T-cell (primary cell): ENCODE measurements around the gene CD4. TPM values are rescaled to one million over a fixed set of nuclear protein-coding genes. Genes with fewer than 3 reads are reported as not detected.
A peak's percentile ranks its signal among the peaks of the same experiment; 100 is the strongest.

ENCODE experiments used
- ATAC-seq, 4 experiments: fragments of 200-7000 bp in 3 of 4; fragments of 150-1000 bp in 1 of 4; cut with Tn5 transposase; replicated peaks in 1 of 4; 1 replicate in 3 of 4; 2 replicates in 1 of 4; pipeline ENCODE4 v1.10.0; 2021; ENCODE audit warnings: moderate library complexity in 3 of 4, mild to moderate bottlenecking in 2 of 4, moderate number of reproducible peaks in 1 of 4
- CTCF ChIA-PET, 2 donors: fragments of 300-600 bp; sonication (Branson Sonifier 250); formaldehyde crosslinking; loops; one replicate each; lab custom pipeline; 2022; ENCODE audit warnings: antibody characterized with exemption in 2 of 2; lab: Charles Lee
- POLR2A ChIA-PET, 2 donors: fragments of 300-600 bp; sonication (Branson Sonifier 250); formaldehyde crosslinking; loops; one replicate each; lab custom pipeline; 2022; ENCODE audit warnings: antibody characterized with exemption in 2 of 2; lab: Charles Lee
- DNase-seq, 35 experiments: peaks; one replicate each; pipeline versions ENCODE4 v3.0.0 to v3.0.0-alpha.2; 2013 to 2023
- H3K27ac ChIP-seq: one replicate; pipeline ENCODE4 v1.5.1; 2013; ENCODE audit warnings: low read length
- H3K27me3 ChIP-seq, 2 experiments: replicated peaks in 1 of 2; 1 replicate in 1 of 2; 2 replicates in 1 of 2; pipeline versions ENCODE4 v1.6.1 to v1.7.0; 2013; ENCODE audit warnings: low read length in 1 of 2, mixed read lengths in 1 of 2; ENCODE audit not compliant: control insufficient read depth in 2 of 2, insufficient read depth in 2 of 2; ENCODE audit errors: extremely low read depth in 1 of 2
- H3K36me3 ChIP-seq, 2 donors: 1 replicate in 1 of 2; 2 replicates in 1 of 2; pipeline versions ENCODE4 v1.6.1 to v1.7.0; 2013; ENCODE audit warnings: low read length in 1 of 2; ENCODE audit not compliant: control insufficient read depth in 2 of 2, insufficient read depth in 1 of 2; ENCODE audit errors: extremely low read depth in 1 of 2
- H3K4me1 ChIP-seq, 2 experiments: 1 replicate in 1 of 2; 2 replicates in 1 of 2; pipeline versions ENCODE4 v1.6.1 to v1.7.0; 2013; ENCODE audit warnings: low read length in 2 of 2, mixed read lengths in 1 of 2; ENCODE audit not compliant: insufficient read depth in 2 of 2, control insufficient read depth in 1 of 2; ENCODE audit errors: extremely low read depth in 1 of 2
- H3K4me3 ChIP-seq, 2 donors: 1 replicate in 1 of 2; 2 replicates in 1 of 2; pipeline versions ENCODE4 v1.5.1 to v1.7.0; 2013; ENCODE audit warnings: mild to moderate bottlenecking in 2 of 2, low read length in 1 of 2, moderate library complexity in 1 of 2; ENCODE audit not compliant: control insufficient read depth in 1 of 2; ENCODE audit errors: extremely low read depth in 1 of 2
- H3K9me3 ChIP-seq: 2 replicates; pipeline ENCODE4 v1.7.0; 2013
- H3K27ac Mint-ChIP-seq, 2 donors: one replicate each; pipeline ENCODE4 v1.8.0; 2020 to 2021; ENCODE audit warnings: mild to moderate bottlenecking in 2 of 2, mixed read lengths in 2 of 2
- H3K27me3 Mint-ChIP-seq, 2 donors: one replicate each; pipeline ENCODE4 v1.8.0; 2021 to 2022; ENCODE audit warnings: mixed read lengths in 2 of 2
- H3K36me3 Mint-ChIP-seq: one replicate; pipeline ENCODE4 v1.8.0; 2021; ENCODE audit warnings: mixed read lengths
- H3K4me1 Mint-ChIP-seq, 3 donors: one replicate each; pipeline ENCODE4 v1.8.0; 2020 to 2022; ENCODE audit warnings: mixed read lengths in 3 of 3, mild to moderate bottlenecking in 1 of 3
- H3K4me3 Mint-ChIP-seq, 3 donors: one replicate each; pipeline ENCODE4 v1.8.0; 2020 to 2022; ENCODE audit warnings: mild to moderate bottlenecking in 3 of 3, mixed read lengths in 3 of 3, moderate library complexity in 3 of 3
- H3K9me3 Mint-ChIP-seq, 3 donors: one replicate each; pipeline ENCODE4 v1.8.0; 2020 to 2022; ENCODE audit warnings: mixed read lengths in 3 of 3
- WGBS: methylation state at CpG from one replicate; pipeline ENCODE4 v1.1.5; 2013; ENCODE audit warnings: missing lambda C conversion rate; ENCODE audit not compliant: insufficient coverage; 5-methylcytosine and 5-hydroxymethylcytosine counted together
- total RNA-seq, 35 experiments: library from RNA in 6 of 35; stranded (reverse) in 6 of 35; fragments of 120-200 nt in 1 of 35; gene quantifications; one replicate each; pipeline versions ENCODE4 v1.2.1 to v1.2.4 and lab custom pipeline; 2013 to 2026

CD4 gene
- total RNA-seq, 5 donors from 2014 or later (not counting 1 experiment from before 2014, with no cell fraction given) = 126 to 205 (median 154) TPM

- no peaks in the 10 kb centered on the region for H3K9me3 Mint-ChIP-seq
- H3K27ac Mint-ChIP-seq = peak overlapping the region; percentile 91 to 92
- WGBS = 47% methylated on average over 3 of the region's 10 CpGs
- POLR2A ChIA-PET = interaction anchor here in 1 of 2 donors (0.6 kb wide), 1 partner anchor 19 kb away, joined by 3 read pairs; no protein-coding TSS in a partner anchor
- Histone ChIP-seq H3K27ac (peak overlapping the region; percentile 24), H3K27me3 (peaks cover 0 to under 1% of the 10 kb centered on the region in 2 experiments), H3K4me3 (peak overlapping the region in 1 of 2 donors; percentile 27), H3K36me3 (no peaks in the 10 kb centered on the region), H3K4me1 (peaks cover 58 to 89% of the 10 kb centered on the region in 2 experiments), H3K9me3 (no peaks in the 10 kb centered on the region)
- ATAC-seq (no peak), DNase-seq (no peak)
- H3K4me1 Mint-ChIP-seq = peaks cover 56 to 74% (median 57%) of the 10 kb centered on the region in 3 donors
- H3K4me3 Mint-ChIP-seq = peak overlapping the region in 1 of 3 donors; percentile 59
- CTCF ChIA-PET = interaction anchor here in 1 of 2 donors (0.6 to 2.7 kb wide), 2 partner anchors 30 to 165 kb away, joined by 4 to 10 read pairs; partner anchors contain the start of gene MLF2
- no peaks in the 10 kb centered on the region for H3K36me3 Mint-ChIP-seq
- H3K27me3 Mint-ChIP-seq = peaks cover 0 to 4% of the 10 kb centered on the region in 2 donors
Observed at GRCh38 chr12:6782850-6783566, 6.3 kb upstream of the CD4 start.

- ChIA-PET POLR2A (interaction anchor here in 1 of 2 donors (0.5 to 0.6 kb wide), 2 partner anchors 18 to 198 kb away, joined by 3 read pairs; no protein-coding TSS in a partner anchor), CTCF (interaction anchor here in 1 of 2 donors (0.6 kb wide), 1 partner anchor 107 kb away, joined by 3 read pairs; no protein-coding TSS in a partner anchor)
- DNase-seq = no peak
- H3K36me3 ChIP-seq = no peaks in the 10 kb centered on the region
- no peak overlapping the region for H3K27ac ChIP-seq
- no peaks in the 10 kb centered on the region for H3K36me3 Mint-ChIP-seq
- no peaks in the 10 kb centered on the region for H3K9me3 Mint-ChIP-seq
- ATAC-seq = no peak
- no peaks in the 10 kb centered on the region for H3K9me3 ChIP-seq
- H3K27ac Mint-ChIP-seq = peak overlapping the region; percentile 82 to 91
- peaks cover 56 to 75% (median 57%) of the 10 kb centered on the region in 3 donors for H3K4me1 Mint-ChIP-seq
- peaks cover 62 to 87% of the 10 kb centered on the region in 2 experiments for H3K4me1 ChIP-seq
- peak overlapping the region in 1 of 3 donors; percentile 59 for H3K4me3 Mint-ChIP-seq
- H3K27me3 Mint-ChIP-seq = no peaks in the 10 kb centered on the region
- 87% methylated on average over 9 of the region's 9 CpGs for WGBS
- H3K27me3 ChIP-seq = no peaks in the 10 kb centered on the region
- H3K4me3 ChIP-seq = no peak overlapping the region
Observed at GRCh38 chr12:6783828-6784227, 5.5 kb upstream of the CD4 start.

- Histone ChIP-seq H3K4me3 (no peak overlapping the region), H3K4me1 (peaks cover 61 to 87% of the 10 kb centered on the region in 2 experiments), H3K36me3 (no peaks in the 10 kb centered on the region), H3K9me3 (no peaks in the 10 kb centered on the region), H3K27me3 (no peaks in the 10 kb centered on the region), H3K27ac (peak overlapping the region; percentile 41)
- H3K4me1 Mint-ChIP-seq = peaks cover 56 to 75% (median 57%) of the 10 kb centered on the region in 3 donors
- H3K4me3 Mint-ChIP-seq = peak overlapping the region in 1 of 3 donors; percentile 59
- no peaks in the 10 kb centered on the region for H3K36me3 Mint-ChIP-seq
- DNase-seq (no peak), ATAC-seq (no peak)
- WGBS = 73% methylated on average over 4 of the region's 5 CpGs
- H3K9me3 Mint-ChIP-seq = no peaks in the 10 kb centered on the region
- H3K27ac Mint-ChIP-seq = peak overlapping the region; percentile 82 to 91
- ChIA-PET CTCF (interaction anchor here in 1 of 2 donors (0.6 kb wide), 1 partner anchor 27 kb away, joined by 3 read pairs; no protein-coding TSS in a partner anchor), POLR2A (interaction anchor here in 1 of 2 donors (0.6 kb wide), 1 partner anchor 58 kb away, joined by 3 read pairs; no protein-coding TSS in a partner anchor)
- H3K27me3 Mint-ChIP-seq = no peaks in the 10 kb centered on the region
Observed at GRCh38 chr12:6784296-6784695, 5.0 kb upstream of the CD4 start.

- Mint-ChIP-seq H3K27me3 (no peaks in the 10 kb centered on the region), H3K27ac (peak overlapping the region; percentile 82 to 91), H3K4me1 (peaks cover 53 to 72% (median 57%) of the 10 kb centered on the region in 3 donors), H3K4me3 (peak overlapping the region in 1 of 3 donors; percentile 27), H3K36me3 (no peaks in the 10 kb centered on the region), H3K9me3 (no peaks in the 10 kb centered on the region)
- ChIA-PET POLR2A (interaction anchor here in 1 of 2 donors (0.6 kb wide), 1 partner anchor 58 kb away, joined by 3 read pairs; no protein-coding TSS in a partner anchor), CTCF (interaction anchor here in 1 of 2 donors (0.6 kb wide), 1 partner anchor 26 kb away, joined by 3 read pairs; no protein-coding TSS in a partner anchor)
- no peak overlapping the region for H3K4me3 ChIP-seq
- ATAC-seq (no peak), DNase-seq (no peak)
- H3K4me1 ChIP-seq = peaks cover 61 to 87% of the 10 kb centered on the region in 2 experiments
- WGBS = 85% methylated on average over 3 of the region's 5 CpGs
- H3K36me3 ChIP-seq = no peaks in the 10 kb centered on the region
- no peaks in the 10 kb centered on the region for H3K9me3 ChIP-seq
- H3K27ac ChIP-seq = peak overlapping the region; percentile 41
- H3K27me3 ChIP-seq = no peaks in the 10 kb centered on the region
Observed at GRCh38 chr12:6784761-6785160, 4.6 kb upstream of the CD4 start.

GRCh38 chr12:6786416-6787094, 2.8 kb upstream of the CD4 start:
- POLR2A ChIA-PET = interaction anchor here (0.6 kb wide), 2 partner anchors 72 to 111 kb away, joined by 3 to 8 read pairs; no protein-coding TSS in a partner anchor
- H3K27ac ChIP-seq = peak overlapping the region; percentile 70
- Mint-ChIP-seq H3K36me3 (no peaks in the 10 kb centered on the region), H3K4me1 (peaks cover 52 to 68% (median 61%) of the 10 kb centered on the region in 3 donors), H3K4me3 (peak overlapping the region; percentile 43 to 60 (median 60)), H3K27ac (peak overlapping the region; percentile 93 to 94), H3K27me3 (no peaks in the 10 kb centered on the region), H3K9me3 (no peaks in the 10 kb centered on the region)
- no peaks in the 10 kb centered on the region for H3K36me3 ChIP-seq
- peak; percentile 28 to 85 (median 42) for ATAC-seq
- no peaks in the 10 kb centered on the region for H3K27me3 ChIP-seq
- CTCF ChIA-PET = interaction anchor here in 1 of 2 donors (0.6 to 1.6 kb wide), 3 partner anchors 15 to 49 kb away, joined by 3 to 5 read pairs (median 4); no protein-coding TSS in a partner anchor
- 45% methylated on average over 2 of the region's 9 CpGs for WGBS
- peak in 26 of 35 experiments; percentile 21 to 76 (median 48) for DNase-seq
- peak overlapping the region in 1 of 2 donors; percentile 11 for H3K4me3 ChIP-seq
- H3K9me3 ChIP-seq = no peaks in the 10 kb centered on the region
- H3K4me1 ChIP-seq = peaks cover 59 to 85% of the 10 kb centered on the region in 2 experiments
